DND-41 (cell line): Measurements from ENCODE around the gene NUDT5.

Experiments used
- ATAC-seq: fragments of 200-7000 bp; cut with Tn5 transposase; 3 replicates; pipeline ENCODE4 v1.9.1; 2021; ENCODE audit warnings: low read depth; ENCODE audit not compliant: insufficient read depth
- DNase-seq: peaks from one replicate; pipeline ENCODE4 v3.0.0-alpha.2; 2020
- H2AFZ ChIP-seq: 2 replicates; pipeline ENCODE4 v1.6.0; 2012; ENCODE audit warnings: low read depth, low read length
- H3K27ac ChIP-seq: 2 replicates; pipeline ENCODE4 v1.5.1; 2012; ENCODE audit warnings: low read length, inconsistent platforms
- H3K27me3 ChIP-seq: fragments of 200-600 bp; sonication (generic); 2 replicates; pipeline ENCODE4 v1.6.0; 2012; ENCODE audit warnings: low read length, mild to moderate bottlenecking, inconsistent platforms; ENCODE audit not compliant: insufficient read depth, poor library complexity
- H3K36me3 ChIP-seq: 2 replicates; pipeline ENCODE4 v1.5.1; 2012; ENCODE audit warnings: low read length, inconsistent platforms; ENCODE audit not compliant: insufficient read depth
- H3K4me1 ChIP-seq: 2 replicates; pipeline ENCODE4 v1.5.1; 2012; ENCODE audit warnings: mild to moderate bottlenecking, low read length; ENCODE audit not compliant: insufficient read depth
- H3K4me2 ChIP-seq: 2 replicates; pipeline ENCODE4 v1.6.0; 2012; ENCODE audit warnings: mild to moderate bottlenecking, moderate library complexity, low read length, inconsistent platforms; ENCODE audit not compliant: insufficient read depth
- H3K4me3 ChIP-seq, 2 experiments: fragments of 200-600 bp in 1 of 2; shearing (Covaris generic) in 1 of 2; 2 replicates each; pipeline ENCODE4 v1.5.1; 2012 to 2016; ENCODE audit warnings: inconsistent platforms in 2 of 2, low read length in 2 of 2, mild to moderate bottlenecking in 2 of 2, low read depth in 1 of 2, moderate library complexity in 1 of 2
- H3K79me2 ChIP-seq: 2 replicates; pipeline ENCODE4 v1.6.0; 2012; ENCODE audit warnings: low read length, inconsistent platforms; ENCODE audit not compliant: insufficient read depth
- H3K9ac ChIP-seq: 2 replicates; pipeline ENCODE4 v1.6.0; 2012; ENCODE audit warnings: low read depth, mild to moderate bottlenecking, inconsistent platforms, low read length, moderate library complexity
- H3K9me3 ChIP-seq: 2 replicates; pipeline ENCODE4 v1.5.1; 2012; ENCODE audit warnings: low read length, moderate library complexity, mild to moderate bottlenecking, inconsistent platforms; ENCODE audit not compliant: insufficient read depth, severe bottlenecking
- H4K20me1 ChIP-seq: 2 replicates; pipeline ENCODE4 v1.6.0; 2012; ENCODE audit warnings: low read length; ENCODE audit not compliant: insufficient read depth
- CTCF ChIP-seq: IDR thresholded peaks from 2 replicates; pipeline ENCODE4 v1.5.1; 2012; ENCODE audit warnings: borderline replicate concordance, low read length, moderate library complexity, mild to moderate bottlenecking; ENCODE audit not compliant: poor library complexity, severe bottlenecking; ENCODE audit errors: extremely low read depth
- EZH2 ChIP-seq: IDR thresholded peaks from 3 replicates; pipeline ENCODE4 v1.6.1; 2012; ENCODE audit warnings: borderline replicate concordance, low read depth, mild to moderate bottlenecking, moderate library complexity, low read length, inconsistent platforms; ENCODE audit not compliant: severe bottlenecking

Gene NUDT5

GRCh38 chr10:12202226-12202625, 6.5 kb upstream of the NUDT5 start:
- H2AFZ ChIP-seq: no peak overlapping the region
- DNase-seq: peak; percentile 16
- ATAC-seq: peak; percentile 58
- TF ChIP-seq EZH2: no peak
- no peak for TF ChIP-seq CTCF
- peaks cover 26% of the 10 kb centered on the region; the same call in 1 of the 2 replicates for H4K20me1 ChIP-seq
- H3K27ac ChIP-seq: no peak overlapping the region
- H3K79me2 ChIP-seq: peaks cover 91% of the 10 kb centered on the region
- H3K36me3 ChIP-seq: peaks cover 73% of the 10 kb centered on the region
- H3K9ac ChIP-seq: no peak overlapping the region
- H3K4me1 ChIP-seq: peaks cover 21% of the 10 kb centered on the region
- H3K9me3 ChIP-seq: no peaks in the 10 kb centered on the region
- no peak overlapping the region for H3K4me3 ChIP-seq
- H3K27me3 ChIP-seq: no peaks in the 10 kb centered on the region
- no peak overlapping the region for H3K4me2 ChIP-seq

- peaks cover 26% of the 10 kb centered on the region; the same call in 1 of the 2 replicates for H4K20me1 ChIP-seq
- peak overlapping the region; percentile 43; the same call in 1 of the 2 replicates for H3K27ac ChIP-seq
- H3K79me2 ChIP-seq: peaks cover 96% of the 10 kb centered on the region
- H3K9ac ChIP-seq: no peak overlapping the region
- H3K9me3 ChIP-seq: no peaks in the 10 kb centered on the region
- peaks cover 26% of the 10 kb centered on the region for H3K4me1 ChIP-seq
- H2AFZ ChIP-seq: no peak overlapping the region
- peak; percentile 41 for DNase-seq
- no peaks in the 10 kb centered on the region for H3K27me3 ChIP-seq
- no peak overlapping the region for H3K4me3 ChIP-seq
- ATAC-seq: peak; percentile 78
- peaks cover 73% of the 10 kb centered on the region for H3K36me3 ChIP-seq
- TF ChIP-seq EZH2 (no peak), CTCF (no peak)
- no peak overlapping the region for H3K4me2 ChIP-seq
Measured at GRCh38 chr10:12201543-12201942, 5.9 kb upstream of the NUDT5 start.

- H3K27ac ChIP-seq: no peak overlapping the region
- no peak overlapping the region for H2AFZ ChIP-seq
- no peaks in the 10 kb centered on the region for H3K9me3 ChIP-seq
- H3K36me3 ChIP-seq: peaks cover 71% of the 10 kb centered on the region
- no peak overlapping the region for H3K4me3 ChIP-seq
- peaks cover 26% of the 10 kb centered on the region for H3K4me1 ChIP-seq
- H3K4me2 ChIP-seq: no peak overlapping the region
- H3K27me3 ChIP-seq: no peaks in the 10 kb centered on the region
- H3K79me2 ChIP-seq: peaks cover 95% of the 10 kb centered on the region
- TF ChIP-seq EZH2: no peak
- TF ChIP-seq CTCF: no peak
- ATAC-seq (no peak), DNase-seq (no peak)
- H3K9ac ChIP-seq: no peak overlapping the region
- peaks cover 26% of the 10 kb centered on the region; the same call in 1 of the 2 replicates for H4K20me1 ChIP-seq
Measured at GRCh38 chr10:12200850-12201249, 5.2 kb upstream of the NUDT5 start.
